Kidney (tissue), 14 donors: ENCODE data around the gene INVS. TPM values are rescaled to one million over a fixed set of nuclear protein-coding genes. Genes with fewer than 3 reads are reported as not detected.
A peak's percentile ranks its signal among the peaks of the same experiment; 100 is the strongest.

ENCODE experiments used
- DNase-seq, 5 donors: peaks; one replicate each; pipeline ENCODE4 v3.0.0-alpha.2; 2013 to 2020
- FAIRE-seq: peaks from 2 replicates; lab custom pipeline; 2012; peaks lifted over from hg19 to GRCh38; lab: Jason Lieb, UNC
- H3K27ac ChIP-seq, 2 donors: one replicate each; pipeline ENCODE4 v1.7.0; 2013; ENCODE audit warnings: low read depth in 2 of 2, low read length in 2 of 2, inconsistent platforms in 1 of 2
- H3K27me3 ChIP-seq: one replicate; pipeline ENCODE4 v1.7.1; 2013; ENCODE audit warnings: low read length, inconsistent platforms; ENCODE audit not compliant: control insufficient read depth, insufficient read depth
- H3K36me3 ChIP-seq, 3 donors: one replicate each; pipeline versions ENCODE4 v1.7.0 to v1.7.1; 2013; ENCODE audit warnings: low read length in 3 of 3, control low read depth in 1 of 3, inconsistent platforms in 1 of 3; ENCODE audit not compliant: insufficient read depth in 3 of 3, control insufficient read depth in 2 of 3
- H3K4me1 ChIP-seq, 3 donors: one replicate each; pipeline versions ENCODE4 v1.7.0 to v1.7.1; 2013; ENCODE audit warnings: low read length in 3 of 3, inconsistent platforms in 1 of 3, low read depth in 1 of 3; ENCODE audit not compliant: control insufficient read depth in 2 of 3, insufficient read depth in 2 of 3
- H3K4me3 ChIP-seq, 3 donors: one replicate each; pipeline versions ENCODE4 v1.7.0 to v1.8.1; 2013; ENCODE audit warnings: low read length in 3 of 3, control low read depth in 1 of 3, inconsistent platforms in 1 of 3
- H3K9ac ChIP-seq, 3 donors: one replicate each; pipeline versions ENCODE4 v1.7.0 to v1.7.1; 2013; ENCODE audit warnings: low read length in 3 of 3, control low read depth in 1 of 3, inconsistent platforms in 1 of 3
- H3K9me3 ChIP-seq, 3 donors: one replicate each; pipeline versions ENCODE4 v1.7.0 to v1.7.1; 2013; ENCODE audit warnings: low read length in 3 of 3, control low read depth in 1 of 3, inconsistent platforms in 1 of 3; ENCODE audit not compliant: control insufficient read depth in 2 of 3, insufficient read depth in 1 of 3
- intact Hi-C: fragments of 100-400 bp; cut with DNase I; formaldehyde crosslinking; loops from one replicate; pipeline ENCODE4 v1.11.1; 2022
- polyA plus RNA-seq: library from polyadenylated mRNA; stranded (reverse); fragments of 350-450 nt; fragmentation: Illumina TruSeq; extraction: RNeasy Lipid Tissue Mini Kit (QIAGEN cat#74804); gene quantifications from one replicate; pipeline ENCODE4 v1.2.3, GENCODE V29; 2014; ENCODE audit warnings: low read depth, low replicate concordance; ENCODE audit not compliant: insufficient read depth
- total RNA-seq: library from RNA; stranded (reverse); fragmentation: NEBNext Ultra II Directional; extraction: Animal tissue kit (Norgen Biotek cat#: 25700); gene quantifications from one replicate; pipeline ENCODE4 v1.2.1, GENCODE V29; 2021
- TF ChIP-seq, protein P1 (sequence below): IDR thresholded peaks from 3 replicates; pipeline ENCODE4 v1.5.1; 2012; ENCODE audit warnings: mild to moderate bottlenecking, moderate library complexity, borderline replicate concordance; ENCODE audit not compliant: insufficient read depth; ENCODE audit errors: extremely low read depth
- donor health status: control.
- donor health status: control.
- donor health status: control.
- donor health status: control.
- donor health status: control.
- donor health status: DM: yes; HTN: yes; CAD: no.
- donor health status: Normal renal cell carcinoma (clear cell type).

Gene INVS
- total and polyA plus RNA-seq, 2 donors from 2014 or later = 7.1 to 19.7 TPM

DNA sequence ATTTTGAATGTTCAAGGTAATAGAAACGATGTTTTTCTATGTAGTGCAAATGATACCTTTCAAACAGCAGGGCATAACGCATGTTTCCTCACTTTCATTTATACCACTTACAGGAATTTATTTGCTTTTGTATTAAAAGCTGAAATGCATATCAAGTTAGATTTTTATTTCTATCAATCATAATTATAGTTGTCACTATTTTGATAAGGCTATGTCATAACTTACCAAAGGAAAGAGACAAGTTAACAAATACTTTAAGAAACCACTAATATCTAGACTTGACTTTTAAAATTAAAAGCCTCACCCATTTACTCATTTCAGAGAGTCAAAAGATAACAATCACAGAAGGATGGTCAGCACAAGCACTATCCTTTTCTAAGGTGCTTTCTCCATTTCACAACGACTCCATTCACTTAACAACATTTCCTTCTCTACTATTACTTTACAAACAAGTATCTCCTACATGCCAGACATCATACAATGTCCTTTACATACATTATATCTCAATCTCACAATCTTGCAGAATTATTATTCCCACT, 12.9 kb upstream of the INVS start:
- H3K9ac ChIP-seq = no peak overlapping the region
- no peaks in the 10 kb centered on the region for H3K9me3 ChIP-seq
- TF ChIP-seq, protein P1, sequence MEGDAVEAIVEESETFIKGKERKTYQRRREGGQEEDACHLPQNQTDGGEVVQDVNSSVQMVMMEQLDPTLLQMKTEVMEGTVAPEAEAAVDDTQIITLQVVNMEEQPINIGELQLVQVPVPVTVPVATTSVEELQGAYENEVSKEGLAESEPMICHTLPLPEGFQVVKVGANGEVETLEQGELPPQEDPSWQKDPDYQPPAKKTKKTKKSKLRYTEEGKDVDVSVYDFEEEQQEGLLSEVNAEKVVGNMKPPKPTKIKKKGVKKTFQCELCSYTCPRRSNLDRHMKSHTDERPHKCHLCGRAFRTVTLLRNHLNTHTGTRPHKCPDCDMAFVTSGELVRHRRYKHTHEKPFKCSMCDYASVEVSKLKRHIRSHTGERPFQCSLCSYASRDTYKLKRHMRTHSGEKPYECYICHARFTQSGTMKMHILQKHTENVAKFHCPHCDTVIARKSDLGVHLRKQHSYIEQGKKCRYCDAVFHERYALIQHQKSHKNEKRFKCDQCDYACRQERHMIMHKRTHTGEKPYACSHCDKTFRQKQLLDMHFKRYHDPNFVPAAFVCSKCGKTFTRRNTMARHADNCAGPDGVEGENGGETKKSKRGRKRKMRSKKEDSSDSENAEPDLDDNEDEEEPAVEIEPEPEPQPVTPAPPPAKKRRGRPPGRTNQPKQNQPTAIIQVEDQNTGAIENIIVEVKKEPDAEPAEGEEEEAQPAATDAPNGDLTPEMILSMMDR = no peak
- H3K36me3 ChIP-seq = no peaks in the 10 kb centered on the region
- DNase-seq = no peak
- no peak overlapping the region for H3K27ac ChIP-seq
- no peaks in the 10 kb centered on the region for H3K27me3 ChIP-seq
- no peak overlapping the region for H3K4me3 ChIP-seq
- FAIRE-seq = no peak
- intact Hi-C loops = no loop called here
- H3K4me1 ChIP-seq = peaks cover 0 to 6% (median 0%) of the 10 kb centered on the region in 3 donors

DNA sequence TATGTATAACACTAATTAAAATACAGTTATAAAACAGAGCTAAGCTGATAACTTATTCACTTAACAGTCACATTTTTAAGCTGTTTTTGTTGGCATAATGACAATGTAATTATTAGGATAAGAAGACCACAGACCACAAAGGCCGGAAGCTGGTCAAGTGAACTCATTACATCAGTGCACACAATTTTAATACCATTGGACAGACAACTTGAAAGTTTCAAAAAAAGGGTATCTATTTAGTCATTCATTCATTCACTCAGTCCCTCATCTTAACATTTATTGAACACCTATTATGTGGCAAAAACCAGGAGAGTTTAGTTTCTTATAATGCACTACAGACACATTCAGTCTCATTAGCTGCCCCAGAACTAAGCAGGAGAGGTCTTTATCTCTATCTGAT, 11.8 kb upstream of the INVS start:
- Histone ChIP-seq H3K9me3 (no peaks in the 10 kb centered on the region), H3K36me3 (no peaks in the 10 kb centered on the region), H3K4me1 (no peaks in the 10 kb centered on the region), H3K4me3 (no peak overlapping the region), H3K9ac (no peak overlapping the region), H3K27ac (no peak overlapping the region), H3K27me3 (no peaks in the 10 kb centered on the region)
- TF ChIP-seq, protein P1 = no peak
- no peak for FAIRE-seq
- DNase-seq = peak in 1 of 5 donors; percentile 24
- intact Hi-C loops = no loop called here

DNA sequence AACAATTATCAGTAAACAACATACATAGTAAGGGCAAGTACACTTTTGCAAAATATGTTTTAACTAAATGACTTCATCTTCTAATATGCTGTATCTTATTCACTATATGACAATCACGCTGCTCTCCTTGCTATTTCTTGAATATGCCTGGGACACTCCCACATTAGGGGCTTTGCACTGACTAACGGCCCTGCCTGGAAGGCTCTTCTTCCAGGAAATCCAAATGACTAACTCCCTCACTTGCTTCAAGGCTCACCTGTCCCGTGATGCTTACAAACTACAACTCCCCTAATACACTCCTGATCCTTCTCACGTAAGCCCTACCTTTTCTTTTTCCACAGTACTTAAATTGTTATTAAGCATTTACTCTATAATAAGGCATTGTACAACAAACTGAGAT, 10.8 kb upstream of the INVS start:
- Histone ChIP-seq H3K27ac (no peak overlapping the region), H3K36me3 (no peaks in the 10 kb centered on the region), H3K4me3 (no peak overlapping the region), H3K9me3 (no peaks in the 10 kb centered on the region), H3K27me3 (no peaks in the 10 kb centered on the region), H3K9ac (no peak overlapping the region), H3K4me1 (no peaks in the 10 kb centered on the region)
- intact Hi-C loops = no loop called here
- TF ChIP-seq, protein P1 = no peak
- DNase-seq (no peak), FAIRE-seq (no peak)

DNA sequence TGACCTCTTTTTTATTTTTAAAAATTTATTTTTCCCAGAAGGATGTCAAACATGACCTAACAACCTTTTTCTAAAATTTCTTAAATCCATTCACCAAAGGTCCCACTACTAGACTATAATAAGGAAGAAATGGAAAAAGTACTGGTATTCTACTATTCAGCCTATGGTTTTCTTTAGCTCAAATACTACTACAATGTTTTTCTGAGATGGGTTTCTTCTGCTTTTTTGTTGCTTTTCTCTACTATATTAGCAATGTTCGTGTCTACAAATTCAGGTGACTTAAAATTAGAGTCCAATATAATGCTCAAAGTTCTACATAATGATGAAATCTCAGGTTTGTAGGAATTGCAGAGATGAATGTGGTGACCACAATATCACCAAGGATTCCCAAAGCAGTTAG, 8.2 kb upstream of the INVS start:
- intact Hi-C loops = no loop called here
- no peak overlapping the region for H3K4me3 ChIP-seq
- H3K27me3 ChIP-seq = no peaks in the 10 kb centered on the region
- H3K9me3 ChIP-seq = no peaks in the 10 kb centered on the region
- H3K27ac ChIP-seq = no peak overlapping the region
- no peak for FAIRE-seq
- no peaks in the 10 kb centered on the region for H3K4me1 ChIP-seq
- no peaks in the 10 kb centered on the region for H3K36me3 ChIP-seq
- no peak overlapping the region for H3K9ac ChIP-seq
- TF ChIP-seq, protein P1 = no peak
- DNase-seq = no peak
